Skeletal muscle satellite cell (primary cell): ENCODE data around the gene RRP1B.
A peak's percentile ranks its signal among the peaks of the same experiment; 100 is the strongest.

ENCODE experiments used
- H3K27me3 ChIP-seq: 2 replicates; pipeline ENCODE4 v1.7.0; 2013; ENCODE audit warnings: low read length; ENCODE audit not compliant: control insufficient read depth, insufficient read depth
- H3K36me3 ChIP-seq: 2 replicates; pipeline ENCODE4 v1.7.0; 2013; ENCODE audit warnings: mild to moderate bottlenecking, control low read depth, low read length; ENCODE audit not compliant: insufficient read depth
- H3K4me1 ChIP-seq: 2 replicates; pipeline ENCODE4 v1.7.0; 2013; ENCODE audit warnings: low read length; ENCODE audit not compliant: control insufficient read depth, insufficient read depth
- H3K4me2 ChIP-seq: 2 replicates; pipeline ENCODE4 v1.7.0; 2013; ENCODE audit warnings: mild to moderate bottlenecking, low read length
- H3K4me3 ChIP-seq: 2 replicates; pipeline ENCODE4 v1.7.0; 2013; ENCODE audit warnings: low read length
- H3K9ac ChIP-seq: 2 replicates; pipeline ENCODE4 v1.7.0; 2013; ENCODE audit warnings: mild to moderate bottlenecking, low read depth, low read length, moderate library complexity
- H3K9me3 ChIP-seq: replicated peaks from 2 replicates; pipeline ENCODE4 v1.7.0; 2013; ENCODE audit warnings: mild to moderate bottlenecking, control low read depth, low read length

The RRP1B gene

DNA sequence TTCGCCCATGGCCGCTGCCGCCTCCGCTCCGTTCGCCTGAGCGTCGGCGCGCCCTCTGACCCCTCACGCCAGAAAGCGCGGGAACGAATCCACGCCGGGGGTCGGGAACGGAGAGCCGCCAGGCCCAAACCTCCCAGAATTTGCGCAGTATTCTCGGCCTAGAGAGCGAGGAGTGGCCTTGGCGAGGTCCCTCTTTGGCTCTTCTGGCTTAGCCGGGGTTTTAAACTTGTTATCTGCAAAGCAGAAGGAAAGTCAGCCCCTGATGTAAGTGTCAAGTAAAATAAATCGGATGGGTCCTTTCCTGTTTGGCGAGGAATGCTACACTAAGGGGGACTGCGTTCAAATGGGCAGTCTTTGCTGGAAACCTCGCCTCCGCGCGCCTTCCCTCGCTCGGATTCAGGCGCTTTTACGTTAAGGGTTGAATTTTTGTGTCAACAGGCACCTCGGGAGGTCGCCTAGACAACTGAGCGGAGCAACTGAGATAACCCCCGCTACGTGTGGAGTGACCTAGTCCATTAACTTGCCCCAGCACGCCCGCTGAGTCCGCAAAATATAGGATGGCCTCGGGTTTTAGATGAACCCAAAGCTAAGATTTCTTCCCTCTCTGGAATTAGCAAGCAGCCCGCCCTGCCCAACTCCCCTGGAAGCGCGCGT, 1.1 kb upstream of the RRP1B start:
- Histone ChIP-seq H3K27me3 (no peaks in the 10 kb centered on the region), H3K9me3 (no peaks in the 10 kb centered on the region), H3K4me2 (no peak overlapping the region), H3K4me1 (peaks cover 33% of the 10 kb centered on the region), H3K36me3 (peaks cover 6% of the 10 kb centered on the region), H3K4me3 (no peak overlapping the region), H3K9ac (no peak overlapping the region)

DNA sequence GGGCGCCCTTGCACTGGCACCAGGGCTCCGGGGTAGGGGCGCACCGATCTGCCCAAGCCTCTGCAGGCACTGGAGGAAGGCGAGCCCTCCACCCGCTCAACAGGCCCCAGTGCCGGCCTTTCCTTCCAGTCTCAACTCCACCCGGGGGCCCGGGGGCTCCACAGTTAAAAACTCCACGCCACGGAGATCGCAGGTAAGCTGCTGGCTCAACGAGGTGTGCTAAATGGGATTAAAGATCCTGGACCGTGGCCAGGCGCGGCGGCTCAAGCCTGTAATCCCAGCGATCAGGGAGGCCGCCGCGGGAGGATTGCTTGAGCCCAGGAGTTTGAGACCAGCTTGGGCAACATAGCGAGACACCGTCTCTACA, 608 bp upstream of the RRP1B start:
- H3K4me2 ChIP-seq: peak overlapping the region; percentile 97
- no peaks in the 10 kb centered on the region for H3K9me3 ChIP-seq
- H3K36me3 ChIP-seq: peaks cover 6% of the 10 kb centered on the region
- no peaks in the 10 kb centered on the region for H3K27me3 ChIP-seq
- peak overlapping the region; percentile 82 for H3K4me3 ChIP-seq
- peak overlapping the region; percentile 93 for H3K9ac ChIP-seq
- H3K4me1 ChIP-seq: peaks cover 33% of the 10 kb centered on the region

DNA sequence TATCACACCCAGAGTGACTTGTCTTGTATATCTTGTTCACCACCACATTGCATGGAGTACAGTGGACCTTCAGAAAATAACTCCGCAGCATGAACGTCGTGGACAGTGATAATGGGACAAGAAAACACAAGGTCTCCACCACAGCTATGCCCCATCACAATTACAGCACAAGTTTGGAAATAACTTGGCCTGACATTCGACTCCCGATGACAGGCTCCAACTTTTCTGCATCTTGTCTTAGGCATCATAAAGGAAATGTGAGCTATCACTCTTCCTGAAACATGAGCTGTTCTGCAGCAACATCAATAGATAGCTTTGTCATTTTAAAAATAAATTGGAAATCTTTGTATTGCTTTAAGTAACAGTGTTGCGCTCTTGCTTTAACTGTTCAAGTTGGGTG, 2.9 kb downstream of the RRP1B start:
- Histone ChIP-seq H3K4me3 (no peak overlapping the region), H3K9ac (no peak overlapping the region), H3K9me3 (no peaks in the 10 kb centered on the region), H3K27me3 (no peaks in the 10 kb centered on the region), H3K36me3 (peaks cover 18% of the 10 kb centered on the region), H3K4me2 (no peak overlapping the region), H3K4me1 (peaks cover 28% of the 10 kb centered on the region)

DNA sequence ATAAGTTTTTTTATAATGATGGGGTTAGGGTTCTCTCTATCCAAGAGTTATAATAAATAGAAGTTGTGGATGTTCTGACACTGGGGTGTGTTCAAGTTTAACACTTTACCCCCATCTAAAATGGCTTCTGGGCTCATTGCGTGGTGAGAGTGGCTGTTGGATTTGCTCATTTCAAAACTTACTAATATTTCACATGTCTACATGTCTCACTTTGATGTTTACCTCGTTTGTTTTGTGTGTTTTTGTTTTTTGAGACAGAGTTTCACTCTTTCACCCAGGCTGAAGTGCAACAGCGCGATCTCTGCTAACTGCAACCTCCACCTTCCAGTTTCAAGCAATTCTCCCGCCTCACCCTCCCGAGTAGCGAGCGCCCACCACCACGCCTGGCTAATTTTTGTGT, 3.7 kb downstream of the RRP1B start:
- Histone ChIP-seq H3K9me3 (no peaks in the 10 kb centered on the region), H3K4me3 (no peak overlapping the region), H3K27me3 (no peaks in the 10 kb centered on the region), H3K9ac (no peak overlapping the region), H3K36me3 (peaks cover 19% of the 10 kb centered on the region), H3K4me2 (no peak overlapping the region), H3K4me1 (peaks cover 35% of the 10 kb centered on the region)

DNA sequence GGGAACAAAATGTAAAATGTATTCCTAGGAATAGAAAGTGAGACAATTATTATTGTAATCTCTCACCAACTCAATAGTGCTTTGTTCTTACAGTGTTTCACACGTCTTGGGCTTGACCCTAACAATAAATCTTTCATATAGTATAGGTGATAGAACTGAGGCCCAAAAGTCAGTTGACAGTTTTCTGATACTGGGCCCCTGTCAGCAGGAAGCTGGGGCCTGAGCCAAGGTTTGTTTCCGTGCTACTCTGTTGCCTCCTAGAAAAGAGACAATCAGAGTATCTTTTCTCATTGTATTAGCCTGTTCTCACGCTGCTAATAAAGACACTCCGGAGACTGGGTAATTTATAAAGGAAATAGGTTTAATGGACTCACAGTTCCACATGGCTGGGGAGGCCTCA, 5.0 kb downstream of the RRP1B start:
- Histone ChIP-seq H3K4me1 (peaks cover 29% of the 10 kb centered on the region), H3K4me2 (no peak overlapping the region), H3K4me3 (no peak overlapping the region), H3K9ac (no peak overlapping the region), H3K9me3 (no peaks in the 10 kb centered on the region), H3K36me3 (peaks cover 22% of the 10 kb centered on the region), H3K27me3 (no peaks in the 10 kb centered on the region)

DNA sequence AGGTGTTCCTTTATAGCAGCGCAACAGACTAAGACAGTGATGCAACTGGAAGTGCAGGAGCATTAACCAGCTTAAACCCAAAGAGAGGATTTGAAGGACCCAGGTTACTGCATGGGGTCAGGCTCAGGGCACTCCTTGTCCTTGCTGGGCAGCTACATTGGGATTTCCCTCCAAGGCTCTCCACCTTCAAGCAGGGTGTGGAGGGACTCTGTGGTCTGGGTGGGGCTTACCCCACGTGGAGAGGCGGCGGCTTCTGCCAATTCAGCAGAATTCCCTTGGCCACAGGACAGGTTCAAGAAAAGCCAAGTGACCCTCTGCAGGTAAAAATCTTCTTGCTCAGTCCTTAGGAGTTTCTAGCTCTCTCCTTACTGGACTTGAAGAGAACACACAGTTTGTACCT, 6.5 kb downstream of the RRP1B start:
- Histone ChIP-seq H3K27me3 (no peaks in the 10 kb centered on the region), H3K36me3 (peaks cover 31% of the 10 kb centered on the region), H3K4me3 (no peak overlapping the region), H3K4me2 (no peak overlapping the region), H3K9ac (no peak overlapping the region), H3K9me3 (no peaks in the 10 kb centered on the region), H3K4me1 (peaks cover 24% of the 10 kb centered on the region)

DNA sequence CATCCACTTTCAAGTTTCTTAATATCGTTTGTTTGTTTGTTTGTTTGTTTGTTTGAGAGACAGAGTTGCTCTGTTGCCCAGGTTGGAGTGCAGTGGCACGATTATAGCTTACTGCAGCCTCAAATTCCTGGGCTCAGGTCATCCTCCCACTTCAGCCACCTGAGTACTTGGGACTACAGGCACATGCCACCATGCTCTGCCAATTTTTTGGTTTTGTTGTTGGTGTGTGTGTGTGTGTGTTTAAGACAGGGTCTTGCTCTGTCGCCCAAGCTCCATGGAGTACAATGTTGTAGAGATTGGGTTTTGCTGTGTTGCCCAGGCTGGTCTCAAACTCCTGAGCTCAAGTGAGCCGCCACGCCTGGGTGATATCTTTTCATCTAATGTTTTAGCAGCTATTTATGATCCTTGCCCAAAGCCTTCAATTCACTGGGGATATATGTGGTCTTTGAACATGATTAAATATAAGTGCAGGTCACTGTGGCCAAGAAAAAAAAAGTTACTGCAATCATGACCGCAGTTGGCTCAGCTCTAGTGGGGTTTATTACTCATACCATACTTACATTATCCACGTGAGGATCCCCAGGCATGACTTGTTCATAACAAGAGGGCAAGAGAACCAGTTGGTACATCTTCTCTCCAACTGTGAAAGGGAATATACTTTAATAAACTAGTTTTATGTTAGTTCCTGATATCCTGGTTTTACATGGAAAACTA, 8.0 kb downstream of the RRP1B start:
- Histone ChIP-seq H3K36me3 (peaks cover 33% of the 10 kb centered on the region), H3K4me3 (no peak overlapping the region), H3K9ac (no peak overlapping the region), H3K4me1 (peaks cover 13% of the 10 kb centered on the region), H3K27me3 (no peaks in the 10 kb centered on the region), H3K4me2 (no peak overlapping the region), H3K9me3 (no peaks in the 10 kb centered on the region)

DNA sequence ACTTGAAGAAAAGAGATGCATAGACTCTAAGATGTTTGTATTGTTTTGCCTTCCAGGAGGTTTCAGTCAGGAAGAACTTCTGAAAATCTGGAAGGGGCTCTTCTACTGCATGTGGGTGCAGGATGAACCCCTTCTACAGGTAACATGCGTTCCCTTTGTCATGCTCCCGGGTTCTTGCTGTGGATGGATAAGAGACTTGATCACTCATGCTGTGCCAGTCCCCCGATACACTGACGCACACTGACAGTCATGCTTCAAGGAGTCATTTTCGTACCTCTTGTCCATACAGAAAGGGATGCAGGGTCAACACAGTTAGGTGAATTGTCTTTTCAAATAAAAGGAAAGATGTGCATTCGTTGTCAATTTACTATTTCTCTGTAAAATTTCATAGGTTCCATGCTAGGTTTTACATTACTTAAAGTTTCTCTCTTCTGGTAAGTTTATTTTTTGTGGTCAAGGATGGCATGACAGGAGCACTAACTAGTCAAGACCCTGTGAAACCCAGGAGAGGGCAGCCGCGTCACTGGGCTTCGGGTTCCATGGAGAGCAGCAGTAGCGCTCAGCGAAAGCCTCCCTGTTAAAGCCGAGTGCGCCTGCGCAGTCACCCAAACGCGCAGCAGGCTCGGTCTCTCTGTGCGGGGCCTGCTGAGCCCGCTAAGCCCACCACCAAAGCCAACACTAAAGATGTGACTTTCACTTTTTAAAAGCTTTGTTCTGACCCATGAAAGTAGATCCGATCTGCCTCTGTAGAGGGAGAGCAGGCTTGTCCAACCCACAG, 10.7 kb downstream of the RRP1B start:
- no peaks in the 10 kb centered on the region for H3K27me3 ChIP-seq
- no peak overlapping the region for H3K9ac ChIP-seq
- H3K4me3 ChIP-seq: no peak overlapping the region
- H3K9me3 ChIP-seq: no peaks in the 10 kb centered on the region
- H3K36me3 ChIP-seq: peaks cover 51% of the 10 kb centered on the region
- peaks cover 10% of the 10 kb centered on the region for H3K4me1 ChIP-seq
- H3K4me2 ChIP-seq: no peak overlapping the region

DNA sequence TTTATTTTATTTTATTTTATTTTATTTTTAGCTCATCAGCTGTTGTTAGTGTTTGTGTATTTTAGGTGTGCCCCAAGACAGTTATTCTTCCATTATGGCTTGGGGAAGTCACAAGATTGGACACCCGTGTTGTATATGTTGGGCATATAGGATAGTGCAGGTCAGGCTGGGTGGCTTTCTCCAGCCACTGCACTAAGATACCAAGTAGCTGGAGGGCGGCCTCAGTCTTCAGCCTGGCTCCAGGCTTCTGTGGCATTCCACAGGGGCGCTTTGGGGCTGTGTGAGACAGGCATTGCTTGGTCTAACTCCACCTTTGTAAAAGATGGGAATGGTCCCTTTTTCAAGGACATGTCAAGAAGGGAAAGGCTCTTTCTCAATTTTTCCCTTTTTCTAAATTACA, 16.5 kb downstream of the RRP1B start:
- H3K9me3 ChIP-seq: no peaks in the 10 kb centered on the region
- no peak overlapping the region for H3K4me3 ChIP-seq
- no peaks in the 10 kb centered on the region for H3K4me1 ChIP-seq
- H3K4me2 ChIP-seq: no peak overlapping the region
- H3K27me3 ChIP-seq: no peaks in the 10 kb centered on the region
- H3K36me3 ChIP-seq: peaks cover 52% of the 10 kb centered on the region
- no peak overlapping the region for H3K9ac ChIP-seq

DNA sequence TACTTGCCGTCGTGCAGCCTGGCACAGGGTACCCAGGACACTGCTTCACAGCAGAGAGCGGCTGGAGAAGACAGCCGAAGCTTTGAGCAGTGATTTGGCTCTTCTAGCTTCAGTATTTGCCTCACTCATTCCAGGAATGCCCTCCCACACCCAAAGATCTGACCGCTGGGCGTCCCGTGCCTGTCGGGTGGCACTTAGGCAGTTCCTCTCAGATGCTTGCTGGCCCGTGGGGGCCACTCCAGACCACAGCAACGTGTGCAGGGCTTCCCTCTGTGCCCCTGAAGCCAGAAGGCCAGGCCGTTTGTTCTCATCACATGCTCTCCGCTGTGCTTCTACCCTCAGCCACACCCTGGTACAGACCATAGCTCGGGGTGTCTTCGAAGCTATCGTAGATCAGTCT, 17.0 kb downstream of the RRP1B start:
- no peak overlapping the region for H3K9ac ChIP-seq
- H3K9me3 ChIP-seq: no peaks in the 10 kb centered on the region
- no peaks in the 10 kb centered on the region for H3K27me3 ChIP-seq
- H3K4me3 ChIP-seq: no peak overlapping the region
- no peaks in the 10 kb centered on the region for H3K4me1 ChIP-seq
- H3K4me2 ChIP-seq: no peak overlapping the region
- peaks cover 50% of the 10 kb centered on the region for H3K36me3 ChIP-seq

DNA sequence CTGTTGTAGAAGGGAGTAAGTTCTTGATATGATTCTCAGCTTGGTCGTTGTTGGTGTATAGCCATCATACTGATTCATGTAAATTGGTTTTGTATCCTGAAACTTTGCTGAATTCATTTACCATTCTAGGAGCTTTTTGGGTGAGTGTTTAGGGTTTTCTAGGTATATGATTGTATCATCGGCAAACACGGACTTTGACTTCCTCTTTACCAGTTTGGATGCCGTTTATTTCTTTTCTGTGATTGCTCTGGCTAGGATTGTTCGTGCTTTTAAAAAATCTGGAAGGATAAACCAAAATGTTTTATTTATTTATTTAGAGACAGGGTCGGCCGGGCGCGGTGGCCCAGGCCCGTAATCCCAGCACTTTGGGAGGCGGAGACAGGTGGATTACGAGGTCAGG, 20.6 kb downstream of the RRP1B start:
- Histone ChIP-seq H3K36me3 (peaks cover 39% of the 10 kb centered on the region), H3K4me2 (no peak overlapping the region), H3K9ac (no peak overlapping the region), H3K9me3 (no peaks in the 10 kb centered on the region), H3K4me1 (no peaks in the 10 kb centered on the region), H3K27me3 (no peaks in the 10 kb centered on the region), H3K4me3 (no peak overlapping the region)
